Measurements from ENCODE around the gene CCDC33.

The CCDC33 gene

GRCh38 chr15:74258456-74259291, 22.5 kb downstream of the CCDC33 start:
- DNase-seq (ENCODE audit: low read depth) = no peak

GRCh38 chr15:74259292-74259648, 23.1 kb downstream of the CCDC33 start:
- no peak for DNase-seq (ENCODE audit: low read depth)

GRCh38 chr15:74259821-74260607, 23.9 kb downstream of the CCDC33 start:
- no peak for DNase-seq (ENCODE audit: low read depth)

GRCh38 chr15:74261041-74261440, 24.9 kb downstream of the CCDC33 start:
- no peak for DNase-seq (ENCODE audit: low read depth)

GRCh38 chr15:74261685-74262084, 25.6 kb downstream of the CCDC33 start:
- no peak for DNase-seq (ENCODE audit: low read depth)

- DNase-seq (ENCODE audit: low read depth) = no peak
Observed at GRCh38 chr15:74262151-74262550, 26.0 kb downstream of the CCDC33 start.

- DNase-seq (ENCODE audit: low read depth) = no peak
Observed at GRCh38 chr15:74262625-74263024, 26.5 kb downstream of the CCDC33 start.

GRCh38 chr15:74263466-74263865, 27.3 kb downstream of the CCDC33 start:
- DNase-seq (ENCODE audit: low read depth) = no peak

GRCh38 chr15:74264081-74264501, 28.0 kb downstream of the CCDC33 start:
- no peak for DNase-seq (ENCODE audit: low read depth)

- no peak for DNase-seq (ENCODE audit: low read depth)
Observed at GRCh38 chr15:74265046-74265639, 29.0 kb downstream of the CCDC33 start.

- DNase-seq (ENCODE audit: low read depth) = no peak
Observed at GRCh38 chr15:74268020-74268419, 31.9 kb downstream of the CCDC33 start.

GRCh38 chr15:74269362-74270035, 33.4 kb downstream of the CCDC33 start:
- no peak for DNase-seq (ENCODE audit: low read depth)

- DNase-seq (ENCODE audit: low read depth) = no peak
Observed at GRCh38 chr15:74270155-74270554, 34.0 kb downstream of the CCDC33 start.

GRCh38 chr15:74270854-74271520, 34.9 kb downstream of the CCDC33 start:
- no peak for DNase-seq (ENCODE audit: low read depth)

GRCh38 chr15:74272812-74273211, 36.7 kb downstream of the CCDC33 start:
- DNase-seq (ENCODE audit: low read depth) = no peak

GRCh38 chr15:74274470-74275038, 38.4 kb downstream of the CCDC33 start:
- no peak for DNase-seq (ENCODE audit: low read depth)

- DNase-seq (ENCODE audit: low read depth) = no peak
Observed at GRCh38 chr15:74275957-74276356, 39.8 kb downstream of the CCDC33 start.

- no peak for DNase-seq (ENCODE audit: low read depth)
Observed at GRCh38 chr15:74276560-74276959, 40.4 kb downstream of the CCDC33 start.

GRCh38 chr15:74277242-74277810, 41.2 kb downstream of the CCDC33 start:
- no peak for DNase-seq (ENCODE audit: low read depth)

GRCh38 chr15:74278207-74278606, 42.1 kb downstream of the CCDC33 start:
- no peak for DNase-seq (ENCODE audit: low read depth)

All from HS-5 (cell line).